H1 (cell line): ENCODE data around the gene CCDC110. TPM values are rescaled to one million over a fixed set of nuclear protein-coding genes. Genes with fewer than 3 reads are reported as not detected.

ENCODE experiments used
- CTCF ChIA-PET: fragments of 300-600 bp; sonication (Branson Sonifier 250); formaldehyde crosslinking; loops from one replicate; lab custom pipeline; 2021; ENCODE audit not compliant: partially characterized antibody; lab: Charles Lee
- POLR2A ChIA-PET: fragments of 300-600 bp; sonication (Branson Sonifier 250); formaldehyde crosslinking; loops from one replicate; lab custom pipeline; 2021; ENCODE audit warnings: inconsistent platforms; ENCODE audit not compliant: partially characterized antibody; lab: Charles Lee
- DNase-seq, 2 experiments: peaks; one replicate each; pipeline versions ENCODE4 v3.0.0 to v3.0.0-alpha.2; 2010 to 2022; ENCODE audit warnings: low spot score in 2 of 2, low read depth in 1 of 2, mixed read lengths in 1 of 2
- FAIRE-seq: peaks from 2 replicates; lab custom pipeline; 2011; peaks lifted over from hg19 to GRCh38; lab: Jason Lieb, UNC
- H2AFZ ChIP-seq: 2 replicates; pipeline ENCODE4 v1.8.1; 2012; ENCODE audit warnings: low read length, inconsistent platforms
- H2AK5ac ChIP-seq: 2 replicates; pipeline ENCODE4 v1.6.1; 2013; ENCODE audit warnings: low read depth, low read length
- H2BK120ac ChIP-seq: replicated peaks from 2 replicates; pipeline ENCODE3; 2013; ENCODE audit warnings: low read depth, low read length, inconsistent platforms
- H2BK12ac ChIP-seq: 2 replicates; pipeline ENCODE4 v1.6.1; 2013; ENCODE audit warnings: low read depth, low read length
- H2BK15ac ChIP-seq: 2 replicates; pipeline ENCODE4 v1.6.1; 2013; ENCODE audit warnings: low read length
- H2BK20ac ChIP-seq: 2 replicates; pipeline ENCODE4 v1.6.1; 2013; ENCODE audit warnings: low read length
- H2BK5ac ChIP-seq: 2 replicates; pipeline ENCODE4 v1.6.1; 2013; ENCODE audit warnings: low read depth, low read length
- H3K14ac ChIP-seq: 2 replicates; pipeline ENCODE4 v1.6.1; 2013; ENCODE audit warnings: inconsistent platforms; ENCODE audit not compliant: insufficient read length
- H3K18ac ChIP-seq: 2 replicates; pipeline ENCODE4 v1.6.1; 2013; ENCODE audit warnings: low read length; ENCODE audit errors: extremely low read depth
- H3K23ac ChIP-seq: 2 replicates; pipeline ENCODE4 v1.6.1; 2013; ENCODE audit warnings: inconsistent platforms; ENCODE audit not compliant: insufficient read length
- H3K23me2 ChIP-seq: 2 replicates; pipeline ENCODE4 v1.6.1; 2013; ENCODE audit warnings: low read depth, low read length
- H3K27ac ChIP-seq: 2 replicates; pipeline ENCODE4 v1.6.1; 2011; ENCODE audit warnings: low read depth, low read length, inconsistent platforms
- H3K27me3 ChIP-seq, 4 experiments: replicated peaks in 1 of 4; 1 replicate in 1 of 4; 2 replicates in 3 of 4; pipeline versions ENCODE4 v1.6.1 to v1.8.1; 2011 to 2013; ENCODE audit warnings: low read length in 3 of 4, mild to moderate bottlenecking in 3 of 4, inconsistent platforms in 2 of 4, mixed read lengths in 2 of 4, moderate library complexity in 1 of 4; ENCODE audit not compliant: control insufficient read depth in 3 of 4, insufficient read depth in 3 of 4; ENCODE audit errors: extremely low read depth in 1 of 4
- H3K36me3 ChIP-seq, 4 experiments: 2 replicates each; pipeline versions ENCODE4 v1.6.1 to v1.8.1; 2011 to 2013; ENCODE audit warnings: mild to moderate bottlenecking in 4 of 4, low read length in 3 of 4, moderate library complexity in 2 of 4, control low read depth in 1 of 4, inconsistent platforms in 1 of 4; ENCODE audit not compliant: insufficient read depth in 4 of 4, control insufficient read depth in 2 of 4
- H3K4ac ChIP-seq: replicated peaks from 2 replicates; pipeline ENCODE3; 2013; ENCODE audit warnings: low read length, low read depth, mixed read lengths, inconsistent platforms; ENCODE audit not compliant: insufficient read length
- H3K4me1 ChIP-seq, 4 experiments: replicated peaks in 1 of 4; 1 replicate in 1 of 4; 2 replicates in 3 of 4; pipeline versions ENCODE4 v1.6.1 to v1.8.1; 2011 to 2013; ENCODE audit warnings: low read length in 3 of 4, inconsistent platforms in 2 of 4, mixed read lengths in 1 of 4; ENCODE audit not compliant: insufficient read depth in 4 of 4, control insufficient read depth in 3 of 4
- H3K4me2 ChIP-seq, 2 experiments: 2 replicates each; pipeline versions ENCODE4 v1.6.1 to v1.8.1; 2011 to 2013; ENCODE audit warnings: low read depth in 2 of 2, low read length in 2 of 2, control low read depth in 1 of 2, inconsistent platforms in 1 of 2, mild to moderate bottlenecking in 1 of 2; ENCODE audit not compliant: insufficient read depth in 1 of 2
- H3K4me3 ChIP-seq, 4 experiments: fragments of 200-600, 300-600 bp in 1 of 4; sonication (generic), shearing (Covaris generic), sonication (Bioruptor Twin) in 1 of 4; 2 replicates each; pipeline versions ENCODE4 v1.5.1 to v1.8.1; 2011 to 2016; ENCODE audit warnings: low read length in 4 of 4, low read depth in 3 of 4, control low read depth in 2 of 4, inconsistent platforms in 2 of 4, mild to moderate bottlenecking in 2 of 4, mixed read lengths in 1 of 4, moderate library complexity in 1 of 4; ENCODE audit not compliant: insufficient read depth in 2 of 4; ENCODE audit errors: extremely low read depth in 1 of 4
- H3K56ac ChIP-seq: replicated peaks from 2 replicates; pipeline ENCODE3; 2013; ENCODE audit warnings: low read depth, mild to moderate bottlenecking, mixed read lengths, low read length, inconsistent platforms; ENCODE audit not compliant: insufficient read length
- H3K79me1 ChIP-seq: 2 replicates; pipeline ENCODE4 v1.6.1; 2013; ENCODE audit warnings: low read depth, low read length, control low read depth
- H3K79me2 ChIP-seq, 2 experiments: 2 replicates each; pipeline versions ENCODE4 v1.6.1 to v1.8.1; 2012 to 2013; ENCODE audit warnings: low read length in 2 of 2, mild to moderate bottlenecking in 2 of 2, inconsistent platforms in 1 of 2; ENCODE audit not compliant: insufficient read depth in 2 of 2, control insufficient read depth in 1 of 2
- H3K9ac ChIP-seq, 4 experiments: replicated peaks in 1 of 4; 1 replicate in 1 of 4; 2 replicates in 3 of 4; pipeline versions ENCODE4 v1.6.1 to v1.8.1; 2011 to 2013; ENCODE audit warnings: low read depth in 3 of 4, low read length in 3 of 4, control low read depth in 2 of 4, mild to moderate bottlenecking in 2 of 4, moderate library complexity in 2 of 4, inconsistent platforms in 1 of 4; ENCODE audit errors: extremely low read depth in 1 of 4
- H3K9me3 ChIP-seq, 2 experiments: 2 replicates each; pipeline versions ENCODE4 v1.6.1 to v1.8.1; 2012 to 2013; ENCODE audit warnings: mild to moderate bottlenecking in 2 of 2, moderate library complexity in 2 of 2, control low read depth in 1 of 2, inconsistent platforms in 1 of 2, low read depth in 1 of 2, low read length in 1 of 2, mixed read lengths in 1 of 2; ENCODE audit not compliant: insufficient read depth in 2 of 2
- H4K20me1 ChIP-seq, 2 experiments: replicated peaks in 1 of 2; 2 replicates each; pipeline versions ENCODE3 to v1.8.1; 2011 to 2013; ENCODE audit warnings: inconsistent platforms in 2 of 2, low read length in 2 of 2, mild to moderate bottlenecking in 1 of 2; ENCODE audit not compliant: insufficient read depth in 2 of 2, control insufficient read depth in 1 of 2
- H4K5ac ChIP-seq: 2 replicates; pipeline ENCODE4 v1.6.1; 2013; ENCODE audit warnings: low read length, low read depth, mixed read lengths, inconsistent platforms; ENCODE audit not compliant: insufficient read length
- H4K8ac ChIP-seq: 2 replicates; pipeline ENCODE4 v1.8.0; 2013; ENCODE audit warnings: mild to moderate bottlenecking, moderate library complexity, low read length, inconsistent platforms; ENCODE audit not compliant: insufficient read depth; ENCODE audit errors: extremely low read depth
- H4K91ac ChIP-seq: replicated peaks from 2 replicates; pipeline ENCODE3; 2013; ENCODE audit warnings: low read length, mixed read lengths, inconsistent platforms; ENCODE audit not compliant: insufficient read length
- BACH1 ChIP-seq: IDR thresholded peaks from 2 replicates; pipeline ENCODE4 v1.6.1; 2012; ENCODE audit warnings: low read length, improper control_type of control experiment
- EGR1 ChIP-seq: IDR thresholded peaks from 2 replicates; pipeline ENCODE4 v1.6.1; 2011; ENCODE audit warnings: low read depth, low read length, borderline replicate concordance
- HDAC2 ChIP-seq, 2 experiments: fragments of 300-600 bp in 1 of 2; sonication (generic) in 1 of 2; IDR thresholded peaks; 2 replicates each; pipeline ENCODE4 v1.6.1; 2011 to 2012; ENCODE audit warnings: low read depth in 2 of 2, low read length in 2 of 2, mild to moderate bottlenecking in 2 of 2, moderate library complexity in 2 of 2, borderline replicate concordance in 1 of 2, inconsistent platforms in 1 of 2
- JUN ChIP-seq: IDR thresholded peaks from 2 replicates; pipeline ENCODE4 v1.6.1; 2011; ENCODE audit warnings: low read depth, mild to moderate bottlenecking, improper control_type of control experiment, low read length
- KDM5A ChIP-seq: fragments of 200-600 bp; IDR thresholded peaks from 2 replicates; pipeline ENCODE4 v1.7.1; 2012; ENCODE audit warnings: mild to moderate bottlenecking, low read length, inconsistent platforms, mixed read lengths
- SRF ChIP-seq: IDR thresholded peaks from 2 replicates; pipeline ENCODE4 v1.6.1; 2011; ENCODE audit warnings: mild to moderate bottlenecking, low read depth, low read length, moderate library complexity
- ZNF274 ChIP-seq: IDR thresholded peaks from 2 replicates; pipeline ENCODE4 v1.7.0; 2012; ENCODE audit warnings: low read length, borderline replicate concordance; ENCODE audit errors: extremely low read depth
- WGBS, 2 experiments: shearing (Covaris generic) in 1 of 2; methylation state at CpG; one replicate each; pipeline versions ENCODE4 v1.1.6 to v1.1.7; 2013 to 2015; ENCODE audit warnings: low lambda C conversion rate in 2 of 2, mixed read lengths in 2 of 2, inconsistent platforms in 1 of 2, low coverage in 1 of 2, missing lambda C conversion rate in 1 of 2; ENCODE audit not compliant: insufficient replicate concordance in 2 of 2, insufficient coverage in 1 of 2, insufficient read length in 1 of 2; ENCODE audit errors: extremely low coverage in 1 of 2, missing lambda C conversion rate in 1 of 2; 5-methylcytosine and 5-hydroxymethylcytosine counted together
- polyA plus RNA-seq, 7 experiments: library from polyadenylated mRNA; depleted of rRNA in 3 of 7; stranded (reverse) in 5 of 7; unstranded in 2 of 7; fragments of >200 nt in 5 of 7; fragments of 200-250 nt in 2 of 7; gene quantifications; 1 replicate in 5 of 7; 2 replicates in 1 of 7; 4 replicates in 1 of 7; pipeline versions ENCODE4 v1.2.1 to v1.2.3, GENCODE V29; 2011 to 2013; ENCODE audit warnings: missing spikeins in 2 of 7, mixed read lengths in 2 of 7
- total RNA-seq: library from RNA; stranded (reverse); fragmentation: NEBNext Ultra II Directional; extraction: Animal tissue kit (Norgen Biotek cat#: 25700); gene quantifications from 2 replicates; pipeline ENCODE4 v1.2.1, GENCODE V29; 2021

Gene CCDC110
- total and polyA plus RNA-seq, 2 of the 8 experiments (the other 6 are each of a cell fraction or from before 2014, with no cell fraction given), result 0.33 to 3.1 TPM

DNA sequence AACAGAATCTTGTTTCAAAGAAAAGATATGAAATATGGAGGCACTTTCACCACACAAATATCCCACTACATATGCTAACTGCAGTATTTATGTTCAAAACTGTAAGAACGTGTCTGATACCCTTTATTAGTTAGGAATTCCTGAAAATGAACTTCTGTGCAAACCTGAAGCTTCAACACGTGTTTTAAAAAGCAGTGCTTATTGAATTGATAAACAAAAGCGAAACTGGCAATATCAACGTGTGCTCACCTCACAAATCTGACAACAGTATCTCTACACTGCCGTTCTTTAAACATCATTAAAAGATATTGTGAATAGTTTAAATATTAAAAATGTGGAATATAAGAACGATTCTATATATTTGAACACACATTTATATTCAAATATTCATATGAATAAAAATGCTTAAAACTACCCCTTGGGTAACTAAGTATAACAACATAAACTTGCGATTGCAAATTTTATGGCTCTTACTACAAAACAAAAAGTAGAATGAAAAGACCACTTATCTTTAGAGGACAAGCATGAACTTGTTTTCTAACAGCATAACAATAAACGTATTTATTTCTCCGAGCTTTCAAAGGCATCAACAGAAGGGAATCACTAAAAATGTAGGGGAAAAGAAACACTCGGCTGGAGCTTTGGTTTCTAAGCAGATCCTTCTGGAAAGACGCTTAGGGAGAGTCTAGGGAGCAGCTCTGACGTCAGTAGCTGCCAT lies 76.1 kb downstream of the CCDC110 start, which contains the start of gene LRP2BP:
Gene LRP2BP, minus strand, starts transcription at position 687 of the 718 bp plus-strand sequence. CDS start 17,738 bp downstream, outside the sequence.
- Histone ChIP-seq H2BK5ac (no peak within 1 kb of the TSS), H3K4me3 (peak within 1 kb of the TSS; percentile 27 to 70 (median 54)), H3K9ac (peak within 1 kb of the TSS; percentile 15 to 60 (median 40); a peak in 5 of 7 replicates), H3K9me3 (no peaks in the 10 kb centered on the region), H3K36me3 (peaks cover 0 to 10% (median 1%) of the 10 kb centered on the region in 4 experiments; a peak in 2 of 8 replicates), H2AFZ (peak within 1 kb of the TSS; percentile 1; the same call in 1 of the 2 replicates), H4K8ac (peak within 1 kb of the TSS; percentile 85; the same call in 1 of the 2 replicates), H2BK120ac (no peak within 1 kb of the TSS), H4K91ac (peak within 1 kb of the TSS; percentile 69), H3K4me2 (peak within 1 kb of the TSS; percentile 71 to 76), H4K20me1 (no peaks in the 10 kb centered on the region), H2AK5ac (no peak within 1 kb of the TSS), H2BK12ac (no peak within 1 kb of the TSS; the same call in none of the 2 replicates), H3K23me2 (peaks cover 12% of the 10 kb centered on the region; the same call in 1 of the 2 replicates), H3K4me1 (peaks cover 0 to 6% (median 4%) of the 10 kb centered on the region in 4 experiments; a peak in 4 of 7 replicates), H3K27ac (peak within 1 kb of the TSS; percentile 34), H2BK20ac (no peak within 1 kb of the TSS), H3K23ac (no peak within 1 kb of the TSS), H3K14ac (no peak within 1 kb of the TSS), H3K27me3 (no peaks in the 10 kb centered on the region), H2BK15ac (no peak within 1 kb of the TSS), H3K79me2 (no peaks in the 10 kb centered on the region), H4K5ac (peak within 1 kb of the TSS; percentile 41), H3K4ac (no peak within 1 kb of the TSS), H3K18ac (peak within 1 kb of the TSS; percentile 53; the same call in 1 of the 2 replicates), H3K79me1 (no peaks in the 10 kb centered on the region), H3K56ac (no peak within 1 kb of the TSS)
- FAIRE-seq, result no peak
- ChIA-PET CTCF (interaction anchor here (0.5 to 1.0 kb wide), 2 partner anchors 31 to 114 kb away, joined by 4 to 5 read pairs; partner anchors contain the start of gene UFSP2), POLR2A (interaction anchor here (1.2 to 4.8 kb wide), 4 partner anchors 9 to 33 kb away, joined by 3 to 25 read pairs (median 8); no protein-coding TSS in a partner anchor)
- WGBS, 2 experiments, result 66% methylated on average over 12 of the region's 12 CpGs; no CpG with 5 or more reads in 1 of the 2 experiments
- DNase-seq, result no peak
- TF ChIP-seq EGR1, result no peak
- no peak for TF ChIP-seq JUN
- TF ChIP-seq KDM5A, result no peak
- TF ChIP-seq ZNF274, result no peak
- no peak for TF ChIP-seq HDAC2 (IDR thresholded peaks at IDR 0.05; ENCODE audit: borderline replicate concordance in 1 of 2, low read depth in 2 of 2, low read length in 2 of 2)
- no peak for TF ChIP-seq SRF
- no peak for TF ChIP-seq BACH1
